22Rv1 (cell line): ENCODE data around the gene BTBD1.

Source experiments
- CTCF ChIP-seq: fragments of 450-650 bp; IDR thresholded peaks from 2 replicates; pipeline ENCODE4 v1.5.1; 2017; ENCODE audit warnings: mild to moderate bottlenecking
- ZFX ChIP-seq: fragments of 450-650 bp; IDR thresholded peaks from 2 replicates; pipeline ENCODE4 v1.6.1; 2017; ENCODE audit warnings: antibody characterized with exemption, borderline replicate concordance

GRCh38 chr15:83098079-83098478 lies 31.0 kb upstream of the BTBD1 start:
- TF ChIP-seq CTCF (no peak), ZFX (no peak)
